H1 (cell line): ENCODE results near the gene CUTC.

ENCODE experiments used
- CREB1 ChIP-seq: IDR thresholded peaks from 2 replicates; pipeline ENCODE4 v1.6.1; 2012; ENCODE audit warnings: inconsistent platforms
- CTCF ChIP-seq, 3 experiments: IDR thresholded peaks; 1 replicate in 2 of 3; 2 replicates in 1 of 3; pipeline versions ENCODE4 v1.5.1 to v1.6.1; 2011; ENCODE audit warnings: low read length in 3 of 3, mild to moderate bottlenecking in 3 of 3, inconsistent platforms in 2 of 3, low read depth in 1 of 3, moderate library complexity in 1 of 3; ENCODE audit not compliant: insufficient read depth in 1 of 3; ENCODE audit errors: control extremely low read depth in 1 of 3
- GABPA ChIP-seq: IDR thresholded peaks from 2 replicates; pipeline ENCODE4 v1.6.1; 2011; ENCODE audit warnings: mild to moderate bottlenecking, low read length, moderate library complexity, borderline replicate concordance; ENCODE audit not compliant: insufficient read depth
- JUND ChIP-seq: IDR thresholded peaks from 2 replicates; pipeline ENCODE4 v1.6.1; 2011; ENCODE audit warnings: mild to moderate bottlenecking, improper control_type of control experiment, low read length
- RXRA ChIP-seq: IDR thresholded peaks from 2 replicates; pipeline ENCODE4 v1.6.1; 2011; ENCODE audit warnings: low read depth, mild to moderate bottlenecking, low read length, moderate library complexity; ENCODE audit not compliant: insufficient read depth
- TCF12 ChIP-seq: IDR thresholded peaks from 2 replicates; pipeline ENCODE4 v1.6.1; 2011; ENCODE audit warnings: low read depth, mild to moderate bottlenecking, low read length

DNA sequence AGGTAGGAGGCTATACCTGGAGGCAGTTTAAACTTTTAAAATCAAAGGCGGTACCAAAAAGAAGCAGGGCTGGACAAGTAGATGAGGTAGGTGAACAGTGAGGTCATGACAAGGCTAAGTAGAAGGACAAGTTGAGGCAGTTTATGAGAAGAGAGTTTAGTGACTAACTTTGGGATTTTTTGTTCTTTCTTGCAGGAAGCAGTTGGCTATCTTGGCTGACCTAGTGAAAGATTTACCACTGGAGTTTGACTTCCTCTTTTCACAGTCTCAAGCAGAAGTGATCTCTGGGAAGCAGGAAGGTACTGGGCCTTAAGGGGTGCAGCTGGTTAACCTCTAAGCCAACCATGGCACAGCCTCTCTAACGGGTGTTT, 46.5 kb upstream of the CUTC start:
- TF ChIP-seq CREB1: no peak
- TF ChIP-seq CTCF (IDR thresholded peaks at IDR 0.05; ENCODE audit: control extremely low read depth in 1 of 3, insufficient read depth in 1 of 3, low read depth in 1 of 3, low read length in 3 of 3): no peak
- no peak for TF ChIP-seq TCF12
- TF ChIP-seq JUND: no peak
- no peak for TF ChIP-seq GABPA
- TF ChIP-seq RXRA: no peak
